A673 (cell line): ENCODE results near the gene ITIH5.

Experiments used
- CTCF ChIP-seq: fragments of 300-800, 200-600 bp; sonication (generic); conservative IDR thresholded peaks from 2 replicates; pipeline ENCODE4 v1.5.1; 2017; ENCODE audit warnings: low read depth, mild to moderate bottlenecking, antibody characterized with exemption, low read length, moderate library complexity, mixed read lengths
- EZH2 ChIP-seq: fragments of 200-600 bp; sonication (generic); IDR thresholded peaks from 2 replicates; pipeline ENCODE4 v1.6.1; 2017; ENCODE audit warnings: borderline replicate concordance, low read depth, mild to moderate bottlenecking, mixed read lengths, antibody characterized with exemption, low read length; ENCODE audit not compliant: poor library complexity, severe bottlenecking

GRCh38 chr10:7577176-7577575 is 89.6 kb downstream of the ITIH5 start:
- no peak for TF ChIP-seq CTCF
- TF ChIP-seq EZH2 = no peak
